Panc1 (cell line): ENCODE measurements around the gene ZBBX. TPM values are rescaled to one million over a fixed set of nuclear protein-coding genes. Genes with fewer than 3 reads are reported as not detected.

ENCODE experiments used
- ATAC-seq: fragments of 200-7000 bp; cut with Tn5 transposase; 2 replicates; pipeline ENCODE4 v1.9.1; 2020; ENCODE audit warnings: mild to moderate bottlenecking, moderate library complexity
- BruUV-seq: library from RNA; stranded (reverse); fragments of 400-500 nt; replicated peaks from 2 replicates; lab custom pipeline; 2021; lab: Mats Ljungman, UMichigan
- CTCF ChIA-PET: fragments of 300-600 bp; sonication (Branson Sonifier 250); formaldehyde crosslinking; loops from one replicate; lab custom pipeline; 2022; ENCODE audit warnings: antibody characterized with exemption; lab: Charles Lee
- POLR2A ChIA-PET: fragments of 300-600 bp; sonication (Branson Sonifier 250); formaldehyde crosslinking; loops from one replicate; lab custom pipeline; 2022; ENCODE audit warnings: antibody characterized with exemption; lab: Charles Lee
- DNase-seq: peaks from one replicate; pipeline ENCODE4 v3.0.0-alpha.2; 2010; ENCODE audit warnings: low read depth, low spot score
- H3K27ac ChIP-seq: 2 replicates; pipeline ENCODE4 v1.5.1; 2011; ENCODE audit warnings: mild to moderate bottlenecking, low read length, inconsistent platforms
- H3K27me3 ChIP-seq: fragments of 200-500 bp; sonication (Bioruptor generic); 2 replicates; pipeline ENCODE4 v1.6.0; 2014; ENCODE audit warnings: low read length, inconsistent platforms; ENCODE audit not compliant: control insufficient read depth, insufficient read depth
- H3K36me3 ChIP-seq: fragments of 200-500 bp; sonication (Bioruptor generic); 2 replicates; pipeline ENCODE4 v1.5.1; 2014; ENCODE audit warnings: inconsistent platforms, mild to moderate bottlenecking, low read length, moderate library complexity; ENCODE audit not compliant: control insufficient read depth, insufficient read depth
- H3K4me1 ChIP-seq: 2 replicates; pipeline ENCODE4 v1.5.1; 2011; ENCODE audit warnings: inconsistent platforms, mild to moderate bottlenecking, low read length, moderate library complexity; ENCODE audit not compliant: control insufficient read depth, insufficient read depth
- H3K4me3 ChIP-seq, 2 experiments: 2 replicates each; pipeline ENCODE4 v1.5.1; 2011 to 2012; ENCODE audit warnings: low read depth in 2 of 2, low read length in 2 of 2, mild to moderate bottlenecking in 2 of 2, inconsistent platforms in 1 of 2, moderate library complexity in 1 of 2
- H3K9me3 ChIP-seq: fragments of 200-500 bp; sonication (Bioruptor generic); 2 replicates; pipeline ENCODE4 v1.5.1; 2014; ENCODE audit warnings: low read depth, mild to moderate bottlenecking, inconsistent platforms, low read length, moderate library complexity; ENCODE audit not compliant: control insufficient read depth, insufficient read depth
- POLR2AphosphoS5 ChIP-seq: IDR thresholded peaks from 2 replicates; pipeline ENCODE4 v1.6.1; 2012; ENCODE audit warnings: mild to moderate bottlenecking, low read depth, low read length, moderate library complexity
- SIN3A ChIP-seq: IDR thresholded peaks from 2 replicates; pipeline ENCODE4 v1.6.1; 2012; ENCODE audit warnings: low read depth, mild to moderate bottlenecking, low read length, moderate library complexity, borderline replicate concordance; ENCODE audit not compliant: insufficient read depth
- TCF7L2 ChIP-seq: IDR thresholded peaks from 2 replicates; pipeline ENCODE4 v1.6.1; 2011; ENCODE audit warnings: mild to moderate bottlenecking, low read depth, low read length, inconsistent platforms
- in situ Hi-C: cut with HindIII; loops from 2 replicates; pipeline ENCODE4 v1.10.0; 2016; ENCODE audit warnings: low sequenced_read_pairs, low pct_unique_long_range_greater_than_20kb
- intact Hi-C: fragments of 100-400 bp; cut with micrococcal nuclease; formaldehyde crosslinking; loops from one replicate; pipeline ENCODE4 v1.10.0; 2022; ENCODE audit not compliant: unreplicated experiment
- total RNA-seq: library from RNA; stranded (reverse); gene quantifications from one replicate; pipeline ENCODE4 v1.2.1, GENCODE V29; 2021; ENCODE audit not compliant: unreplicated experiment
- TF ChIP-seq, protein P1 (sequence below), 2 experiments: IDR thresholded peaks; 2 replicates each; pipeline ENCODE4 v1.6.1; 2011 to 2012; ENCODE audit warnings: low read depth in 2 of 2, control low read depth in 1 of 2, low read length in 1 of 2, mild to moderate bottlenecking in 1 of 2, moderate library complexity in 1 of 2; ENCODE audit not compliant: insufficient read depth in 1 of 2
- TF ChIP-seq, protein P2 (sequence below): fragments of 450-650 bp; IDR thresholded peaks from 2 replicates; pipeline ENCODE4 v1.5.1; 2017; ENCODE audit warnings: mild to moderate bottlenecking

Gene ZBBX
- total RNA-seq, 1 experiment from 2014 or later: not detected

GRCh38 chr3:167397826-167398225 lies 17.7 kb upstream of the ZBBX start:
- intact Hi-C loops (no loop called here), in situ Hi-C loops (no loop called here)
- BruUV-seq: no TSS peak
- H3K27ac ChIP-seq: no peak overlapping the region
- H3K27me3 ChIP-seq: no peaks in the 10 kb centered on the region
- H3K4me1 ChIP-seq: no peaks in the 10 kb centered on the region
- H3K36me3 ChIP-seq: no peaks in the 10 kb centered on the region
- TF ChIP-seq, protein P1, sequence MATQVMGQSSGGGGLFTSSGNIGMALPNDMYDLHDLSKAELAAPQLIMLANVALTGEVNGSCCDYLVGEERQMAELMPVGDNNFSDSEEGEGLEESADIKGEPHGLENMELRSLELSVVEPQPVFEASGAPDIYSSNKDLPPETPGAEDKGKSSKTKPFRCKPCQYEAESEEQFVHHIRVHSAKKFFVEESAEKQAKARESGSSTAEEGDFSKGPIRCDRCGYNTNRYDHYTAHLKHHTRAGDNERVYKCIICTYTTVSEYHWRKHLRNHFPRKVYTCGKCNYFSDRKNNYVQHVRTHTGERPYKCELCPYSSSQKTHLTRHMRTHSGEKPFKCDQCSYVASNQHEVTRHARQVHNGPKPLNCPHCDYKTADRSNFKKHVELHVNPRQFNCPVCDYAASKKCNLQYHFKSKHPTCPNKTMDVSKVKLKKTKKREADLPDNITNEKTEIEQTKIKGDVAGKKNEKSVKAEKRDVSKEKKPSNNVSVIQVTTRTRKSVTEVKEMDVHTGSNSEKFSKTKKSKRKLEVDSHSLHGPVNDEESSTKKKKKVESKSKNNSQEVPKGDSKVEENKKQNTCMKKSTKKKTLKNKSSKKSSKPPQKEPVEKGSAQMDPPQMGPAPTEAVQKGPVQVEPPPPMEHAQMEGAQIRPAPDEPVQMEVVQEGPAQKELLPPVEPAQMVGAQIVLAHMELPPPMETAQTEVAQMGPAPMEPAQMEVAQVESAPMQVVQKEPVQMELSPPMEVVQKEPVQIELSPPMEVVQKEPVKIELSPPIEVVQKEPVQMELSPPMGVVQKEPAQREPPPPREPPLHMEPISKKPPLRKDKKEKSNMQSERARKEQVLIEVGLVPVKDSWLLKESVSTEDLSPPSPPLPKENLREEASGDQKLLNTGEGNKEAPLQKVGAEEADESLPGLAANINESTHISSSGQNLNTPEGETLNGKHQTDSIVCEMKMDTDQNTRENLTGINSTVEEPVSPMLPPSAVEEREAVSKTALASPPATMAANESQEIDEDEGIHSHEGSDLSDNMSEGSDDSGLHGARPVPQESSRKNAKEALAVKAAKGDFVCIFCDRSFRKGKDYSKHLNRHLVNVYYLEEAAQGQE (IDR thresholded peaks at IDR 0.05; ENCODE audit: insufficient read depth in 1 of 2, low read depth in 2 of 2, low read length in 1 of 2): no peak
- no peak overlapping the region for H3K4me3 ChIP-seq
- ATAC-seq (no peak), DNase-seq (no peak)
- ChIA-PET CTCF (interaction anchor here (0.7 kb wide), 1 partner anchor 18 kb away, joined by 3 read pairs; the partner anchor contains the start of gene ZBBX), POLR2A (no interaction called here)
- no peaks in the 10 kb centered on the region for H3K9me3 ChIP-seq

DNA sequence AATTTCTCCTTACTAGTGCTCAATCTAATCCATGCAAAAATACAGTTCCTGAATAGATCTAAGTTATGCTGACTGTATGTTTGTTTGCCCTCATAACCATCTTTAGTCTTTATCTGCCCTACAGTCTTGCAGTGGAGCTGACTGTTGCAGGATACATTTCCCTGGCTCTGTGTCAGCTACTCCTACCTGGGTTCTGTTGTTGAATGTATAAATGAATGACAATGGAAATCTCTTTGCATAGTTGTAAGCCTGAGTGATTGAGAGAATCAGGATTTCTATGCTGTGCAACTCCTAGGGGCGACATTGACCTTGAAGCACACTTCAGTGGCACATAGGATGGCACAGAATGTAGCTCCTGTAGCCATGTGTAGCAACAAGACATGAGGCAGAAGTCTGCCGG lies 16.0 kb upstream of the ZBBX start:
- Histone ChIP-seq H3K4me3 (no peak overlapping the region), H3K36me3 (no peaks in the 10 kb centered on the region), H3K4me1 (no peaks in the 10 kb centered on the region), H3K9me3 (no peaks in the 10 kb centered on the region), H3K27ac (no peak overlapping the region), H3K27me3 (no peaks in the 10 kb centered on the region)
- BruUV-seq: no TSS peak
- DNase-seq (no peak), ATAC-seq (no peak)
- in situ Hi-C loops: no loop called here
- ChIA-PET POLR2A (no interaction called here), CTCF (no interaction called here)
- TF ChIP-seq TCF7L2 (no peak), POLR2AphosphoS5 (no peak), SIN3A (no peak)
- TF ChIP-seq, protein P1 (IDR thresholded peaks at IDR 0.05; ENCODE audit: insufficient read depth in 1 of 2, low read depth in 2 of 2, low read length in 1 of 2): no peak
- TF ChIP-seq, protein P2, sequence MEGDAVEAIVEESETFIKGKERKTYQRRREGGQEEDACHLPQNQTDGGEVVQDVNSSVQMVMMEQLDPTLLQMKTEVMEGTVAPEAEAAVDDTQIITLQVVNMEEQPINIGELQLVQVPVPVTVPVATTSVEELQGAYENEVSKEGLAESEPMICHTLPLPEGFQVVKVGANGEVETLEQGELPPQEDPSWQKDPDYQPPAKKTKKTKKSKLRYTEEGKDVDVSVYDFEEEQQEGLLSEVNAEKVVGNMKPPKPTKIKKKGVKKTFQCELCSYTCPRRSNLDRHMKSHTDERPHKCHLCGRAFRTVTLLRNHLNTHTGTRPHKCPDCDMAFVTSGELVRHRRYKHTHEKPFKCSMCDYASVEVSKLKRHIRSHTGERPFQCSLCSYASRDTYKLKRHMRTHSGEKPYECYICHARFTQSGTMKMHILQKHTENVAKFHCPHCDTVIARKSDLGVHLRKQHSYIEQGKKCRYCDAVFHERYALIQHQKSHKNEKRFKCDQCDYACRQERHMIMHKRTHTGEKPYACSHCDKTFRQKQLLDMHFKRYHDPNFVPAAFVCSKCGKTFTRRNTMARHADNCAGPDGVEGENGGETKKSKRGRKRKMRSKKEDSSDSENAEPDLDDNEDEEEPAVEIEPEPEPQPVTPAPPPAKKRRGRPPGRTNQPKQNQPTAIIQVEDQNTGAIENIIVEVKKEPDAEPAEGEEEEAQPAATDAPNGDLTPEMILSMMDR: no peak
- intact Hi-C loops: no loop called here
